SIG-M5 treated with dmso at 0.1 percent for 504 hours (cell line): ENCODE measurements around the gene AIF1L.

ENCODE experiments used
- DNase-seq: peaks from one replicate; lab custom pipeline; 2025; ENCODE audit not compliant: unreplicated experiment; lab: John Stamatoyannopoulos, UW

Gene AIF1L

DNA sequence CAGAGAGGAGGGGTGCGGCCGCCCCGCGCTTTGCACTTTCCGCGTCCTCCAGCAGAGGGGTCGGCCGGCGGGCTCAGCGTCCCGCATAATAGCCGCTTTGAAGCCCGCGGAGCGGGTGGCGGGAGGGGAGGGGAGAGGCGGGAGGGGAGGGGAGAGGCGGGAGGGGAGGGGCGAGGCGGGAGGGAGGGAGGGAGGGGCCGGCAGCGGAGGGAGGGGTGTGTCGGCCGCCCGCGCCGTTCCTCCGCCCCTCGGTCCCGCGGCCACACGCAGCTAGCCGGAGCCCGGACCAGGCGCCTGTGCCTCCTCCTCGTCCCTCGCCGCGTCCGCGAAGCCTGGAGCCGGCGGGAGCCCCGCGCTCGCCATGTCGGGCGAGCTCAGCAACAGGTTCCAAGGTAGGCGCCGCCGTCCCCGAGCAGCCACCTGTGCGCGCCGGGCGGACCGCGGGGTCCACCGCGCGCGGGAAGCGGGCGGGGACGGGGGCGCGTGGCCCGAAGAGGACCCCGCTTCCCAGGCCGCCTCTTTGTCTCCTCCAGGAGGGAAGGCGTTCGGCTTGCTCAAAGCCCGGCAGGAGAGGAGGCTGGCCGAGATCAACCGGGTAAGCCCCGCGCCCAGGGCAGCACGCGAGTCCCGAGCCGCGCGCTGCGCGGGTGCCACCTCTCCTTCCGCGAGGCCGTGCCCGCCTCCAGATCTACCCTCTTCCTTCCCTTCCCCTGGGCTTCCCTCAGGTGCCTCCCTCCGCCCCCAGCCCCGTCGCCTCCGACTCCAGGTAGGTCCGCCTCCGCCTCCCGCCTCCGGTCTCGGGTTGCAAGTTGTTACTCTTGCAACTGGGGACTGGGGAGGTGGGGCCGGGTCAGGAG is at the start of gene AIF1L:
AIF1L (plus strand) TSS at position 263 of the 857 bp plus-strand sequence; CDS start at position 362, 99 bp downstream.
- no peak for DNase-seq

DNA sequence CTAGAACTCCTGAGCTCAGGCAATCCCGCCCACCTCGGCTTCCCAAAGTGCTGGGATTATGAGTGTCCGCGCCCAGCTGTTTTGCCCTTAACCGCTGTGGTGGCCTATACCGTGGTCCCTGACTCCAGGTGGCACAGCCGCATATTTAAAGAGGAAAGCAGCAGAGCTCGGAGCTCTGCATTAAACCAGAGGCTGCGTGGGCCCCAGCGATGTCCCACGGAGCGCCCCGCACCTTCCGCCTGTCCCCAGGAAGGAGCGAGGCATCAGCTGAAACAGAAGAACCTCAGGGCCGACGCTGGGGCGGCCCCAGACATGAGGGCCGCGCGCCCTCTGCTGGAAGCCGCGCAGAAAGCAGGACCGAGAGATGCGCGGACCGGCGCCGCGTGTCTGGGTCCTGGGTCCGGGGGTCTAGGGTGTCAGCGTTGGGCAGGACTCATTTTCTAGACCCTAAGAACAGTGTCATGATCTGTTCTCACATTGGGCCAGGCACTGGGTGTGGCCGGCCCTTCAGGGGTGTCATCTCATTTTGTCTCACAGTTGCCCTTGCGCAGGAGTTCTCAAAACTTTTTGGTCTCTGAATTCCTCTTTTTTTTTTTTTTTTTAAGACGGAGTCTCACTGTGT is 49.6 kb upstream of the AIF1L start:
- DNase-seq: peak; percentile 66

- DNase-seq: no peak
Observed at GRCh38 chr9:131048332-131048731, 48.0 kb upstream of the AIF1L start.

DNA sequence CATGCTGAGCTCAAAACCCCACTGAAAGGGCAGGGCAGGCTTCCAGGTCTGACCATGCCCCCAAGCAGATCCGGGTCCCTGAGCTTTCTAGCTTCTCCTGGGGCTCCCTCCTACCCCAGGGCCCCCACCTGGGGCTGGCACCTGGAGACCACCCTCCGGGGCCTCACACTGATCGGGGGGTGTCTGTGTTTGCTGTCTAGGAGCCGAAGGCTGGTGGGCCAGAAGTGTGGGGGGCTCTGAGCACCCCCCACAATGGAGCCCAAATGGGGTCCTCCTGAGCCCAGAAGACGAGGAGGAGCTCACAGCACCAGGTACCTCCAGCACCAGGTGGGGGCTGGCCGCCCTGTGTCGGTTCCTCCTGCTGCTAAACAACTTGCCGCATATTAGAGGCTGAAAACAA is 47.5 kb upstream of the AIF1L start:
- DNase-seq: no peak

- DNase-seq: no peak
Observed at GRCh38 chr9:131049829-131050715, 46.3 kb upstream of the AIF1L start.

GRCh38 chr9:131050831-131051230 is 45.5 kb upstream of the AIF1L start:
- DNase-seq: no peak

- DNase-seq: no peak
Observed at GRCh38 chr9:131051592-131052517, 44.5 kb upstream of the AIF1L start.

GRCh38 chr9:131053896-131054295 is 42.4 kb upstream of the AIF1L start:
- no peak for DNase-seq

GRCh38 chr9:131056781-131057506 is 39.4 kb upstream of the AIF1L start:
- no peak for DNase-seq

DNA sequence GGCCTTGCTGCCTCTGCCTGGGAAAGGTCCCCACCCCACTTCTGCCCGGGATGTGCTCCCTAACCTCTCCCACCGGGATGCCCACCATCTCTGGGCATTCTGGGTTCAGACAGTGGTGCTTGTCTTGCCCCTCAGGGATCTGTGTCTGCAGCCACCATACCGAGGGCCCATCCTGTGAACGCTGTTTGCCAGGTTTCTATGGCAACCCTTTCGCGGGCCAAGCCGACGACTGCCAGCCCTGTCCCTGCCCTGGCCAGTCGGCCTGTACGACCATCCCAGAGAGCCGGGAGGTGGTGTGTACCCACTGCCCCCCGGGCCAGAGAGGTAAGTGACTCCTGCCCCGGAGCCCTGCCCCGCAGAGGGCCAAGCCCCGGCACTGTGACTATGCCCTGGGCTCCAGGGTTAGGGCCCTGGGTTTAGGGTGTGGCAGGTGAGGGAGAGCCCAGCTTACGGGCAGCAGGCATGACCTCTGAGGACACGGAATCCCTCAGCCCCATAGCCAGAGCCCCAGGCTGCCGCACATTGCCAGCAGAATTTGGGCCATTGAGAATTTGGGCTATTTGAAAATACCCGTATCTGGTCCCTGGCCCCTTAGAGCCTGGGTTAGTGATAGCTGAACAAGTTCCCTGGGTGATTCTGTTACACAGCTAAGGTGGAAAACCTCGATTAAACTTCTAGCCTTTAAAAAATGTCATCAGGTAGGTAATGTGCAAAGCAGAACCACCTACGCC is 35.3 kb upstream of the AIF1L start:
- no peak for DNase-seq

DNA sequence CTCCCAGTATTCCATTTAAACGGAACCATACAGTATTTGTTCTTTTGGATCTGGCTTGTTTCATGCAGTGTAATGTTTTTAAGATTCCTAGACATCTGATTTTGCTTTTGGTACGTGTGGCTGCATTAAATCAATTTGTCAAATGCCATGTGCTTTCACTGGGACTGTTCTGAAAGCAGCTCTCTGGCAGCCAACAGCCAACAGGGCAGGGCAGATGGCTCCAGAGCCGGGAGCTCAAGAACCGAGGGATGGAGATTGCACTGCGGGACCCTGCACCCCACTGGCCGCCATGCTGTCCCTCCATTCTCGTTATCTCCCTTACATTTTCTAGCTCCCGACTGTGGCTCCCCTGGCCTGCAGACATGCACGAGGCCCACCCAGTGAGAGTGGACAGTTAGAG is 33.4 kb upstream of the AIF1L start:
- no peak for DNase-seq

GRCh38 chr9:131065599-131065998 is 30.7 kb upstream of the AIF1L start:
- DNase-seq: no peak

DNA sequence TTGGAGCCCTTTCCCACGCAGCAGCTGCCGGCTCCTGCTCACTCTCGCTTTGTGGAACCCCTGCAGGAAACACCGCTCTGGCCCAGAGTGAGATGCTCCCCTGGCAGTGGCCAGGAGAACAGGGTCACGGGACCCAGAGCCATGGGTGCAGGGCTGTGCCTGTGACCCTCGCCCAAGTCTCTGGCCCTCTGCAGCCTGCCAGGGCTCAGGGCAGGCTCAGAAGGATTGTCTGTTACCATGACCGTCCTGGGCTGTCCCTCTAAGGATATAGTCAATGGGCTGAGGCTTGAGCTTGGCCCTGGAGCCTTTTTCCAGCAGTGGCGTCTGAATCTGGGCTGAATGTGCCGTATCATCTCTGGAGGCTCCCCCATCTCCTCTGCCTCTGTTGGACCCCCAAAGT is 28.7 kb upstream of the AIF1L start:
- DNase-seq: no peak

DNA sequence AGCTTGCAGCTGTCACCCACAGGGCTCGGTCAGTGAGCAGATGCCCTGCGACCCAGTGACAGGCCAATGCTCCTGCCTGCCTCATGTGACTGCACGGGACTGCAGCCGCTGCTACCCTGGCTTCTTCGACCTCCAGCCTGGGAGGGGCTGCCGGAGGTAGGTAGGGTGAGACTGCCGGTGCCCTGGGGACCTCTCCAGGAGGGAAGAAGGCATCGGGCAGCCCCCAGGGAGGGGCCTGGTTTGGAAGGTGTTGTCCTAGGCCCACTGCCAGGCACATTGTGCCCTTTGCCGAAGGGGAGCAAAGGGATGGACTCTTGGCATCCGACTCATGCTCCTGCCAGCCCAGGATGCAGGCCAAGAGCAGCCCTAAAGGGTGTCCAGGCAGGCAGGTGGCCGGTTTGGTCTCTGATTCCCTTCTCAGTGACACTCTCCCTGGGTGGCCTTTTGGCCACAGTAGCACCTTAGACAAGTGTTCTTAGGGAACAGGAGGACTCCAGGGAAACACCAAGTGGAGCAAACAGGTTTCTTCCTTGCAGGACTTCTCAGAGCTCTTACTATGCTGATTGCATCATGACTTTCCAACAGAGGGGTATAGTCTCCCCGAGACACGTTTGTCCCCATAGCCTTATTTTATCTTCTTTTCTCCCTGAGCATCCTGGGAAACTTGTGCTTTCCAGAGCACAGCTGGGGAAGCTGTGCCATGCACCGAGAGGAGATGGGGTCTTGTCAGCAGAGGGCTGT is 28.1 kb upstream of the AIF1L start:
- DNase-seq: no peak

- DNase-seq: no peak
Observed at GRCh38 chr9:131069699-131070098, 26.6 kb upstream of the AIF1L start.

DNA sequence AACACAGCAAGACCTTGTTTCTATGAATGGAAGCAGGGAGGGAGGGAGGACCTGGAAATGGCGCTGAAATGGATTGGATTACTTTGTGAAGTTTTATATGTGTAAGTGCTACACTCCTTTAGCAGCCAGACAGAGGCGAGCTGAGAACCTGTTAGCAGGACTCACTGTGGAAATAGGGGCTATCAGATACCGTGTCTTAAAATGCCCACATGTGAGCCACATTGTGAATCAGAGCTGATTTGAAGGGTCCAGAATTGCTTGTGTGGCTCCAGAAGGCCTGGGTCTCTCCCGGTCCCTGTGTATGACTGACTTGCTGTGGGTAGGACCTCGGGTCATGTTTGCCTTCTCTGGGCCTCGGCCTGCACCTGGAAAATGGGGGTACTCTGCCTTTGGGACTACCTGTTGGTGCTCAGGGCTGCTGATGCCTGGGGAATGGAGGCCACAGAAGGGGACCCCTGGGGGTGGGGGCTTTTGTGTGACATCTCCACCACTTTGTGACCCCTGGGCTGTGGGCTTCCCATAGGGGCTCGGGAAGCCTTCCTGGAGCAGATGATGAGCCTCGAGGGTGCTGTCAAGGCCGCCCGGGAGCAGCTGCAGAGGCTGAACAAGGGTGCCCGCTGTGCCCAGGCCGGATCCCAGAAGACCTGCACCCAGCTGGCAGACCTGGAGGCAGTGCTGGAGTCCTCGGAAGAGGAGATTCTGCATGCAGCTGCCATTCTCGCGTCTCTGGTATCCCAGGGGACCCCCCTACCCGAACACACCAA is 24.0 kb upstream of the AIF1L start:
- DNase-seq: no peak

DNA sequence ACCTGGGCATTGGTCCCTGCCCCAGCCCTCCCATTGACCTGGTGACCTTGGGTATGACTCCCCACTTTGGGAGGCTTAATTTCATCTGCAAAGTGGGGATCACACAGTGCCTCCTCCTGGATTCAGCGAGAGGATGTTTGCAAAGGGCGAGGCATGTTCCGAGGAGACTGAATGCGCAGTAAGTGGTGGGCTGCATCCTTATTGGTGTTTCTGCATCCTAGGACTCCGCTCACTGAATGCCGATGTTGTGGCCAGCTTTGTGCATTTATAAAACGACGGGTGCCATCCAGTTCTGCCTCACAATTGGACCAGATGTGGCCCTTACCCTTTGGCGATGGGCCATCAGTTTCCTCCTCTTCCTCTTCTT is 23.5 kb upstream of the AIF1L start:
- DNase-seq: no peak
